Uterus (tissue), 4 donors: ENCODE results near the gene TAS1R2. TPM values are rescaled to one million over a fixed set of nuclear protein-coding genes. Genes with fewer than 3 reads are reported as not detected.

ENCODE experiments used
- DNase-seq, 2 donors: peaks; one replicate each; pipeline ENCODE4 v3.0.0-alpha.2; 2019 to 2020
- H3K27ac ChIP-seq, 2 donors: fragments of 200-600 bp; sonication (generic); 1 replicate in 1 of 2; 2 replicates in 1 of 2; pipeline ENCODE4 v1.5.1; 2016 to 2018
- H3K27me3 ChIP-seq, 2 donors: fragments of 200-600 bp; sonication (generic); one replicate each; pipeline ENCODE4 v1.5.1; 2018 to 2019; ENCODE audit warnings: control low read depth in 1 of 2
- H3K36me3 ChIP-seq, 2 donors: fragments of 200-600 bp; sonication (generic); one replicate each; pipeline ENCODE4 v1.5.1; 2019; ENCODE audit warnings: control low read depth in 1 of 2
- H3K4me1 ChIP-seq, 2 donors: fragments of 200-600 bp; sonication (generic); one replicate each; pipeline ENCODE4 v1.5.1; 2018 to 2019; ENCODE audit warnings: control low read depth in 1 of 2
- H3K4me3 ChIP-seq, 2 donors: fragments of 200-600 bp; sonication (generic); 1 replicate in 1 of 2; 2 replicates in 1 of 2; pipeline ENCODE4 v1.5.1; 2018 to 2019; ENCODE audit warnings: mild to moderate bottlenecking in 1 of 2
- H3K9me3 ChIP-seq, 2 donors: fragments of 200-600 bp; sonication (generic); one replicate each; pipeline ENCODE4 v1.5.1; 2019; ENCODE audit warnings: control low read depth in 1 of 2
- CTCF ChIP-seq, 4 experiments: fragments of 200-600 bp in 2 of 4; fragments of 450-650 bp in 2 of 4; sonication (generic) in 2 of 4; IDR thresholded peaks; one replicate each; pipeline ENCODE4 v1.5.1; 2016 to 2019; ENCODE audit warnings: antibody characterized with exemption in 4 of 4, mild to moderate bottlenecking in 2 of 4, moderate library complexity in 1 of 4
- POLR2A ChIP-seq, 2 donors: fragments of 450-650 bp; IDR thresholded peaks; one replicate each; pipeline ENCODE4 v1.6.1; 2016; ENCODE audit warnings: antibody characterized with exemption in 2 of 2, mild to moderate bottlenecking in 1 of 2, moderate library complexity in 1 of 2
- intact Hi-C: fragments of 100-400 bp; cut with DNase I; formaldehyde crosslinking; loops from one replicate; pipeline ENCODE4 v1.15.1; 2023; ENCODE audit warnings: low total_unique reads
- total RNA-seq, 4 donors: library from RNA; depleted of rRNA in 3 of 4; stranded (reverse); fragments of >200 nt in 3 of 4; gene quantifications; one replicate each; pipeline versions ENCODE4 v1.1.0 to v1.2.4, GENCODE V29; 2014 to 2023
- donor health status: DM: yes; HTN: yes; CAD: no.

TAS1R2 gene
- total RNA-seq, 4 donors from 2014 or later: 0.27 TPM; not detected in 3

- H3K9me3 ChIP-seq: no peaks in the 10 kb centered on the region
- no peak overlapping the region for H3K27ac ChIP-seq
- TF ChIP-seq POLR2A (IDR thresholded peaks at IDR 0.05) (no peak), CTCF (IDR thresholded peaks at IDR 0.05) (no peak)
- intact Hi-C loops: no loop called here
- no peaks in the 10 kb centered on the region for H3K4me1 ChIP-seq
- H3K36me3 ChIP-seq: no peaks in the 10 kb centered on the region
- H3K4me3 ChIP-seq: no peak overlapping the region
- DNase-seq: no peak
- no peaks in the 10 kb centered on the region for H3K27me3 ChIP-seq
Observed at GRCh38 chr1:18880585-18880984, 21.1 kb upstream of the TAS1R2 start.

GRCh38 chr1:18879791-18880309 is 20.4 kb upstream of the TAS1R2 start:
- intact Hi-C loops: no loop called here
- Histone ChIP-seq H3K4me3 (no peak overlapping the region), H3K27me3 (no peaks in the 10 kb centered on the region), H3K9me3 (no peaks in the 10 kb centered on the region), H3K27ac (no peak overlapping the region), H3K4me1 (no peaks in the 10 kb centered on the region), H3K36me3 (no peaks in the 10 kb centered on the region)
- no peak for DNase-seq
- TF ChIP-seq CTCF (IDR thresholded peaks at IDR 0.05) (no peak), POLR2A (IDR thresholded peaks at IDR 0.05) (no peak)

- DNase-seq: no peak
- Histone ChIP-seq H3K27me3 (no peaks in the 10 kb centered on the region), H3K9me3 (no peaks in the 10 kb centered on the region), H3K36me3 (no peaks in the 10 kb centered on the region), H3K4me1 (no peaks in the 10 kb centered on the region), H3K27ac (no peak overlapping the region), H3K4me3 (no peak overlapping the region)
- intact Hi-C loops: no loop called here
- TF ChIP-seq CTCF (IDR thresholded peaks at IDR 0.05): no peak
- TF ChIP-seq POLR2A (IDR thresholded peaks at IDR 0.05): no peak
Observed at GRCh38 chr1:18879215-18879790, 19.8 kb upstream of the TAS1R2 start.

GRCh38 chr1:18878538-18879214 is 19.2 kb upstream of the TAS1R2 start:
- no peaks in the 10 kb centered on the region for H3K4me1 ChIP-seq
- H3K9me3 ChIP-seq: no peaks in the 10 kb centered on the region
- TF ChIP-seq POLR2A (IDR thresholded peaks at IDR 0.05) (no peak), CTCF (IDR thresholded peaks at IDR 0.05) (no peak)
- H3K4me3 ChIP-seq: no peak overlapping the region
- no peak for DNase-seq
- H3K36me3 ChIP-seq: no peaks in the 10 kb centered on the region
- no peak overlapping the region for H3K27ac ChIP-seq
- intact Hi-C loops: no loop called here
- H3K27me3 ChIP-seq: no peaks in the 10 kb centered on the region

- Histone ChIP-seq H3K9me3 (no peaks in the 10 kb centered on the region), H3K27me3 (no peaks in the 10 kb centered on the region), H3K36me3 (no peaks in the 10 kb centered on the region), H3K27ac (no peak overlapping the region), H3K4me3 (no peak overlapping the region), H3K4me1 (no peaks in the 10 kb centered on the region)
- no peak for TF ChIP-seq CTCF (IDR thresholded peaks at IDR 0.05)
- no peak for TF ChIP-seq POLR2A (IDR thresholded peaks at IDR 0.05)
- no peak for DNase-seq
- intact Hi-C loops: no loop called here
Observed at GRCh38 chr1:18877282-18877681, 17.8 kb upstream of the TAS1R2 start.
